NCI-H1436 (cell line): ENCODE measurements around the gene MRPS21.
A peak's percentile ranks its signal among the peaks of the same experiment; 100 is the strongest.

Experiments used
- DNase-seq: peaks from one replicate; lab custom pipeline; 2025; lab: John Stamatoyannopoulos, UW

The MRPS21 gene

DNA sequence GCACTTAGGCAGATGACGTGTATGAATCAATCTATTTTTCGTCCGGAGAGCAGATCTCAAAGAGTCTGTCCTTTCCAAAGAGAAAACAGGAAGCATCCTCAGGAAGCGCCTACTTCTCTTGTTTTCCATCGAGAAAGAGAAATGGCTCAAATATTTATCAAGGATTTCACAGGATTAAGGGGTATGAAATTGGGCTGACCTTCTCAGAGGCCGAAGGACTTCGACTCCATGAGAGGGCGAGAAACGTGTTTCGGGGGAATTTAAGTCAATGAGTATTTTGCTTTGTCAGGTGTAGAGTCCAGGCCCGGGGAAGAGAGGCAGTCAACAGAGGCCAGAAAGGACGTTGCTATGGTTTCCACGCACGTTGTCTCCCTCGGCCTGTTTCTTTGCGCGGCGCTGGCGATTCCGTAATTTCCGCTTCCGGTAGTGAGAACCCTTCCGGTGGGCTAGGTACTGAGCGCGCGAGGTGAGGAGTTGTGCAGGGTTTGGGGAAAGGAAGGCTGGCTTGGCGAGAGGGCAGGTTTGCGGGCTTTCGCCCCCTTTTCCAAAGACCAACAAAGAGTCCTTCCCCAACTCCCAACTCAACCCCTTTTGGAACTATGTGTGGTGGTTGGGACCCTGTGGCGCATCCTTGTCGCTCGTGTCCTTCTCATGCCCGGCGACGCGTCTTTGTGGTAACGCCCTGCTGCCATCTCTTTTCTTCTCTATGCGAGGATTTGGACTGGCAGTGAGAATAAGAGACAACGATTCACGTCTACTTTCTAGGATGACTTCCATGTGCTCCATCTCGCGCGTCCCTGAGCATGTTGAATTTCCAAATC, at the start of gene MRPS21:
MRPS21 (plus strand) TSS at position 429 of the 821 bp plus-strand sequence. CDS start 506 bp downstream, outside the sequence.
- DNase-seq, result peak; percentile 90

GRCh38 chr1:150249936-150250335, 43.7 kb upstream of the MRPS21 start:
- no peak for DNase-seq

- DNase-seq, result no peak
Observed at GRCh38 chr1:150256198-150256553, 37.5 kb upstream of the MRPS21 start.

DNA sequence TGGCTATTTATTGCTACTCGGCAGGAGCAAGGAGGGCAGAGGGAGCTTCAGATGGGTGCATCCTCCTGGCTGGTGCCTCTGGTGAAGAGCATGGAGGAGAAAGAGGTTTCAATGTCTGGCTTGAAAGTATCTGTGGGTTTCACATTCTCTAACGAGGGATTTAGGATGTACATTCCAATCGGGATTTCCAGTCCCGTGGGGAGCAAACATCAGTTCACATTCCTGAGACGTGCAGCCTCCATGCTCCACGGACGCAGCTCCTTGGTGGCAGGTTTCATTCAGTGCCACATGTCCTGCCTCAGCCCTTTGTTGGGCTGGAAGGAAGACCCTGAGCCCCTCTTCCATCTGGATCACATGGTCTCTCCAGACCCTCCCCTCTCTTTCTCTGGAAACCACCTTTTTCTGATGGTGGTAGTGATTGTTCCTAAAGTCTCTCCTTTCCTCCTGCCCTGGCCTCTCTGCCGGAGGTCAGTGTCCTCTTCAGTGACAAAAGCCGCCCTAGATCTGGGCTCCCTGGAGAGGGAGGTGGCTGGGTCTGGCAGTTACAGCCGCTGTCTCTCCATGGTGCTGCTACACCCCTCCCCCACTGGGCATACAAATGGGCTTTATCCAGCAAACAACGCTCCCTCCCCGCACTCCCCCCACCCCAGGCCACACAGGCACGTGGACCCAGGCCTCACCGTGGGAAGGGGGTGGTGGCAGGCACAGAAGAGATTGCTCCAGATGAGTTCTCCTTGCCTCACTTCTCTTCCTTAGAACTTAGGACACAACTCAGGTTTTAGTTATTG, 36.9 kb upstream of the MRPS21 start:
- DNase-seq, result no peak

DNA sequence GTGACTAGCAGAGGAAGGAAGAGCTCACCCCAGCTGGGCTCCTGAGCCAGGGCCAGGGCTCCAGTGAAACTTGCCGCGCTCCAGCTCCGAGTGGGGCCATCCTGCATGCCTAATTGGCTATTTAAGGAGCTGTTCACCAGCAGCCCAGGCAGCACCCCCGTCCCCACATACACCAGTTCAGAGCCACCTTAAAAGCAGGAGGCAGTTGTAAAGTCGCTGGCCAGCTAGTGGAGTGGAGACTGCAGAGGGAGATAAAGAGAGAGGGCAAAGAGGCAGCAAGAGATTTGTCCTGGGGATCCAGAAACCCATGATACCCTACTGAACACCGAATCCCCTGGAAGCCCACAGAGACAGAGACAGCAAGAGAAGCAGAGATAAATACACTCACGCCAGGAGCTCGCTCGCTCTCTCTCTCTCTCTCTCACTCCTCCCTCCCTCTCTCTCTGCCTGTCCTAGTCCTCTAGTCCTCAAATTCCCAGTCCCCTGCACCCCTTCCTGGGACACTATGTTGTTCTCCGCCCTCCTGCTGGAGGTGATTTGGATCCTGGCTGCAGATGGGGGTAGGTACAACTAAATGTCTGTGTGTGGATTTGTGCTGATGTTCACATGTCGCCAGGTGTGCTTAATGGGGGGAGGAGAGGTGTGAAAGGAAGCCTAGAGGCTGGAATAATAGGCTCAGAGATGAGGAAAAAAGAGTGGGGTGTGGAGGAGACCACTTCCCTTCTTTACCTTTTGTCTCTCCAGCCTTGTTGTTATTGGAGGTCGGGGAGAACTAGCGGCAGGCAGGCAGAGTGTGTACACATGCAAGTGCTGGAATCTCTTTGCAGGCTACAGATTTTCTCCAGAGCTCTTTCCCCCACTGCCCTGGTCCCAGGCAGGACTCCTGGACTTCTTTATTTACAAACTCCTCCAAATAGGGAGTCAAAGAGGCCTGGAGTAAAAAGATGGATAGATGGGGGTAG, 35.8 kb upstream of the MRPS21 start, which contains the start of gene CA14:
CA14 (plus strand) TSS at position 151 of the 962 bp plus-strand sequence; CDS start at position 506, 355 bp downstream.
- no peak for DNase-seq

DNA sequence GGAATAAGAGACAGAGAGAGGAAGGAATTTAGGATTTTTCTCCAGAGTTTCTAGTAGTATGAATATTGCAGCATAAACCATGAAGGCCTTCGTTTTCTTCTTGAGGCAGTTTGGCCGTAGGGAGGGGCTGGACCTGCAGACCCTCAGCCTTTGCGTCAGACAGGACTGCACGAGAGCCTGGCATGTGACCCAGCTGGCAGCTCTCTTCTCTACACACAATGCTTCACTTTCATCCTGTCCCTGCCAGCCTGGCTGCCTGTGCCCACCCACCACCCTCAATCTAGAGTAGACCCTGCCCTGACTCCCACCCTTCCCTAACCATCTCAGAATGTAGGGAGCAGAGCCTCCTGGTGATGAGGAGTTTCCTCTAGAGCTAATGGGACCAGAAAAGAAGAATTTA, 34.4 kb upstream of the MRPS21 start:
- no peak for DNase-seq

- DNase-seq, result peak; percentile 59
Observed at GRCh38 chr1:150259758-150260669, 33.6 kb upstream of the MRPS21 start.

DNA sequence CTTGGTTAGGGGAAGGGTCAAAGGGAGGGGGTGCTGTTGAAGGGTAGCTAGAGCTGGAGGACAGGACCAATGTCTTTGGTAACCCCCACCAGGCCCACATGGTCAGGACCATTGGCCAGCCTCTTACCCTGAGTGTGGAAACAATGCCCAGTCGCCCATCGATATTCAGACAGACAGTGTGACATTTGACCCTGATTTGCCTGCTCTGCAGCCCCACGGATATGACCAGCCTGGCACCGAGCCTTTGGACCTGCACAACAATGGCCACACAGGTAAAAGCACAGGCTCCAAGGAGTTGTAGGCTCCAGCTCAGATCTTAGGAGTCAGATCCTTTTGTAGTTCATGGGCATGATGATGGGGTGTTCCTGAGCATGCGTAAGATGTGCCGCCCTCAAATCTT, 32.3 kb upstream of the MRPS21 start:
- DNase-seq, result no peak

DNA sequence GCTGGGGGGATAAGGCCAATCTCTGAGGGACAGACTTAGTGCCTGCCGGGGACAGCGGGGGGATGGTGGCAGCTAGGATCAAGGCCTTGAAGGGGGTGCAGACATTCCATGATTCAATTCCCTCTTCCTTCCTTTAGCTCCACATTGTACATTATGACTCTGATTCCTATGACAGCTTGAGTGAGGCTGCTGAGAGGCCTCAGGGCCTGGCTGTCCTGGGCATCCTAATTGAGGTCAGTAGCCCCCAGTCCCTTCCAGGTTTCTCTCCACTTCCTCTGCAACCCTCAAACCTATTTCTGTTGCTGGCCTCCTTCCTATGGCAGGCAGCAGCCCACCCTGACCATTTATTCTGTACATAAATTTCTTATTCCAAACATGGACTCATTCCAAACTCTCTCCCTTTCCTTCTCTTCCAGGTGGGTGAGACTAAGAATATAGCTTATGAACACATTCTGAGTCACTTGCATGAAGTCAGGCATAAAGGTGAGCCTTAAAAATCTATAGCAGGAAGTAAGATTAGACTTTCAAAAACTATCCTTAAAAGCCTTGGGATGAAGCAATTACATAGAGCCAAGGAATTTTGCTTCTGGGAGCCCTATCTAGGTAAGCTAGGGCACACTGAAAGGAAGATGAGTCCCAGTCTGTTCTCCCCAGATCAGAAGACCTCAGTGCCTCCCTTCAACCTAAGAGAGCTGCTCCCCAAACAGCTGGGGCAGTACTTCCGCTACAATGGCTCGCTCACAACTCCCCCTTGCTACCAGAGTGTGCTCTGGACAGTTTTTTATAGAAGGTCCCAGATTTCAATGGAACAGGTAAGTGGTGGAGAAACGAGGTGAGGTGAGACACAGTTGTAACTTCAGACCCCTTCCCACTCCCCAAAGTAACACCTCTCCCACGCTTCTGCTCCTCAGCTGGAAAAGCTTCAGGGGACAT, 31.0 kb upstream of the MRPS21 start:
- DNase-seq, result no peak

DNA sequence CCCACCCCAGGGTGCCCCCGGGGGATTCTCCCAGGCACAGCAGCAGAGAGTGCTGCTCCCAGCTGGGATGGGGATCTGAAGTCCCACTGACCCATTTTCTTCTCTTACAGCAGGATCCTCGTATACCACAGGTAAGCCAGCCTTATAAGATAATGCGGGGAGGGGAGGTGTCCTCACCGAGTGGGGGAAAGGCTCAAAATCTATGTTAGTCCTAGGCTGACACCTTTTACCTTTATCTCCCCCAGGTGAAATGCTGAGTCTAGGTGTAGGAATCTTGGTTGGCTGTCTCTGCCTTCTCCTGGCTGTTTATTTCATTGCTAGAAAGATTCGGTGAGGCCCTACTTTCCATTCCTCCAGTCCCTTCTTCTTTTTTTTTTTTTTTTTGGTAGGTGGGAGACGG, 30.1 kb upstream of the MRPS21 start:
- DNase-seq, result no peak

GRCh38 chr1:150267896-150268295, 25.8 kb upstream of the MRPS21 start:
- no peak for DNase-seq

DNA sequence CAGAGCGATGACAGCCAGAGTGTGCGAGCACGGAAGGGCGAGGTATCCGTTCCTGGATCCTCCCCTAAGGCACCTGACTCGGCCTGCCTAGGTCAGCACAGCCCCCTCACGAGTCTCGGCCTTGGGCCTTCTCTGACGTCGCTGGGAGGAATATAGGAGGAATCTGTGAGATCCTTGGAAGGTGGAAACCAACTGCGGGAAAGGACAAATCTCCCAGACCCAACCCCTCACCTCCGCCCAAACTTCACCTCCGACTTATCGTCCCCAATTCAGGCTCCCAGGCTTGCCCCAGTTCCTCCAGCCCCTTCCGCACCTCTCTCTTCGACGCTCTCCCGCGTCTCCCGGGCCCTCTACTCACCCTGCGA, 25.3 kb upstream of the MRPS21 start:
- no peak for DNase-seq

DNA sequence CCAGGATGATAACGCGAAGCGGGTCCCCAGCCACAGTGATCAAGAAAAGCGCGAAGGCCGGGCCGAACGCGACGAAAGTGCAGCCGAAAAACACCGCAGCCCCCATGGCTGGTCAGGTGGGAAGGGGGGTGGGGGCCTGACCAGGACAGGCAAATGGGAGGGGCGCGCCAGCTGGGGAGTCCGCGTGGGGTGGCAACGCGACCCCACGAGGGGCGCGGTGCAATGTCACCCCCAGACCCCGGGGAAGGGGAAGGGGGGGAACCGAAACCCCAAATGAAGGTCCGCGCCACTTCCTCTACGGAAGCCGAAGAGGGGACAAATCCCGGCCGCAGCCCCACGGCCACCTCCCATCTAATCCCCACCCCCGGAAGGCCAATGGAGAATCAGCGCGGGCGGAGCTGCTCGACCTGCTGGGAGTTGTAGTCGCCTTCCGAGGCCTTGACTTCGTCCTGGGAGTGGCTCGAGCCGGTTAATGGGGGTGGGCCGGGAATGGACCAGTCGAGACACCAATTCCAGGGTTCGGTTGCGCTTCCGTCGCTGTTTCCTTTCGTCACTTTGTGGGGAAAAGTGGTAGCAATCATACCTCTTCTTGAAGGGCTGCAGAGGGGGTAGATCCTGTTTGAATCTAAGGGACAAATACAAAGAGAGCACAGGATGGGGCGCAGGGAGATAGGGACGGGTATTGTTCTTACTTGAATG, 24.8 kb upstream of the MRPS21 start, which contains the start of gene APH1A:
APH1A (minus strand) TSS at position 312 of the 699 bp plus-strand sequence; CDS start at position 106, 206 bp downstream.
- peak; percentile 95 for DNase-seq

DNA sequence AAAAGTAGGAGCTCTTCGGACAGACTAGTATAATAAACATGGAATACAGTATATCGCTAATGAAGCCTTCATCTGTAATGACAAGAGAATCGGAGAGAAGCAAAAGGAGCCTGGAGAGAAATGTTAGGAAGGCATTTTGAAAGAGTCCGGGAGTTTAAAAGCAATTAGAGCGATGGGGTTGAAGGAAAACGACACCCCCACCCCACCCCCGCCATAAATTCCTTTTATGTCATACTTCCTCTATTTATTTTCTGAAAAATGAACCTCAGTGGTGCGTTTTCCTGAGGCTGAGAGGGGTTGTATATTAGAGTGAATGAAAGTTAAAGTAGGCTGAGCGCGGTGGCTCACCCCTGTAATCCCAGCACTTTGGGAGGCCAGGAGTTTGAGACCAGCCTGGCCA, 24.2 kb upstream of the MRPS21 start:
- DNase-seq, result no peak

DNA sequence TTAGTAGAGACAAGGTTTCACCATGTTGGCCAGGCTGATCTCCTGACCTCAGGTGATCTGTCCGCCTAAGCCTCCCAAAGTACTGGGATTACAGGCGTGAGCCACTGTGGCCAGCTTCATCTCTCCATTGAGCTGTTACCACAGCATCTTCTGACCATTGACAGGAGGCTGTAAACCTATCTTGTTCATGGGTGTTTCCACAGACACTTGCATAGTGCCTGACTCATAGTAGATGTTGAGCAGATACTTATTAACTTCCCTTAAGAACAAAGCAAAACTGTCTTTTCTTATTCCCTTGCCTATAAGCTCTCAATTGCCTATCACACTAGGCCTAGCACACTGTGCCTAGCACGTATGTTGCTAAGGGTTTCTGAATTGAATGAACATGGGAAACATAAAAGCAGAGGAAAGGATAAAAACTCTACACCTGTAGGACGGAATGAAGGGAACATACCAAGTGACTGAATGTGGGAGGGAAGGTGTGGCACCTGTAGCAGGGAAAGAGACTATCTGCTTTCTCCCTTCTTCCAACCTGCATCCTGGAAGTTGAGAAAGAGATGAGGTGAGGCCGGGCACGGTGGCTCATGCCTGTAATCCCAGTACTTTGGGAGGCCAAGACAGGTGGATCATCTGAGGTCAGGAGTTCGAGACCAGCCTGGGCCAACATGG, 22.2 kb upstream of the MRPS21 start:
- no peak for DNase-seq

DNA sequence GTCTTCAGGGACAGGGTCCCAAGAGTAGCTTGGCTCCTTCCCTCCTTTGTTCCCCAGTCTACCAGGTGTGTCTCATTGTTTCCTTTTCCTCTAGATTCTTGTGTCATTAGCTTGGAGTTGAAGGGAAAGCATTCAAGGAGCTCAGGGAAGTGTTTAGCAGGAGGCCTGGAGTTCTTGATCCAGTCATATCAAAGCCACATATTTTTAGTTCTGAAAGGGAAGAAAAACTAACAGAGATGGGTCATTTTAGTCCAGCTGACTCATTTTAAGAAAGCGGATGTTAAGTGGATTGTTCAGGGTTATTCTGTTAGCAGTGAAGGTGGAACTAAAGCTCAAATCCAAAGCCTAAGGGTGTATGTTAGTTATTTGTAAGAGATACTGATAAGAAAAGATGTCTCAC, 20.4 kb upstream of the MRPS21 start:
- no peak for DNase-seq

DNA sequence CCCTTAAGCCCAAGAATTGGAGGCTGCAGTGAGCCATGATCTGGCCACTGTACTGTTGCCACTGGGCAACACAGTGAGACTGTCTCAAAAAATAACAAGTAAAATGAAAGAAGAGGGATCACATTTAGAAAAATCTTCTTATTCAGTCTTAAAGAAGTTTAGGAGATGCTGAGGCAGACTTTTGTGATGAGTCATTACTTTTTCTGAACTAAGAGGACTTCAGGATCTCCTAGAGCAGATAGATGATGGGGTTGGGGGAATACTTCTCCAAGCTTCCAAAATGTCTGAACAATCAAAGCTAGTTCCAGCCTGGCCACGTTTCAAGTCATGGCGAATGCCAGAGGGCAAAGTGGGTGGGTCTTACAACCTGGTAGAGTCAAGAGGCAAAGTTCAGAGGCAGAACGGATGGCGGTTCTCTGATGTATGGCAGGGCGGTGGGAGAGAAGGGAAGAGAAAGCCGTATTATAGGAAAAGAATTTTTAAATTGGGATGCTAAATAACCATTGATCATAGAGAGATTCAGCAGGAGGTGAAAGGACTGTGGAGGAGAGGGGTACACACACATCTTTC, 13.4 kb upstream of the MRPS21 start:
- DNase-seq, result no peak

DNA sequence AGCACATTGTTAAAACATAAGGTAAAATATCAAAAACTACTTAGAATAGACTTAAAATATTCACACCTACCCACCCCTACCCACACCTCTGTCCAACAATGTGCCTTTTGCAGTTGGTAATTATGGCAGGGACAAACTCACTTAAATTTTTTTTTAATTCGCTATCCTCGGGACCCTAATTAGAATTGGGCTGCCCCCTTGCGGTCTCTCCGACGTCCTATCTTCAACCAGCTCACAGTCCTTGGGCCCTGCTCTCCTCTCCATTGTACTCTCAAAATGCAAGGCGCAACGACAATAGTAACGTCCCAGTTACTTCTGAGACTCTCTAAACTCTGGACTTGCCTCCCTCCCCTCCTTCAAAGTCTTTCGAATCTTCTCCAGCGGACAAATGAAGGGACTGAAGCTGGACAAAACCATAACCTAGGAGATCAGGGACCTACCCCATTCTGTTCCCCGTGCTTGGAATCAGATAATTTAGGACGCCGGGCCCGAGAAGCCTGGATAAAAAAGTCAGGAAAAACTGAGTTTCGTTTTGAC, 12.4 kb upstream of the MRPS21 start:
- peak; percentile 53 for DNase-seq
